Mammary epithelial cell (primary cell): ENCODE data around the gene IGSF8.

Source experiments
- EZH2 ChIP-seq: IDR thresholded peaks from 2 replicates; pipeline ENCODE4 v1.6.1; 2012; ENCODE audit warnings: low read length, inconsistent platforms, borderline replicate concordance
- TF ChIP-seq, protein P1 (sequence below), 2 donors: IDR thresholded peaks in 1 of 2; conservative IDR thresholded peaks in 1 of 2; 2 replicates each; pipeline ENCODE4 v1.5.1; 2011 to 2012; ENCODE audit warnings: inconsistent platforms in 2 of 2, low read length in 2 of 2, mild to moderate bottlenecking in 2 of 2, control low read depth in 1 of 2, low read depth in 1 of 2; ENCODE audit not compliant: insufficient read depth in 1 of 2; ENCODE audit errors: extremely low read depth in 1 of 2

GRCh38 chr1:160116283-160117147 is 18.1 kb upstream of the IGSF8 start:
- TF ChIP-seq, protein P1, sequence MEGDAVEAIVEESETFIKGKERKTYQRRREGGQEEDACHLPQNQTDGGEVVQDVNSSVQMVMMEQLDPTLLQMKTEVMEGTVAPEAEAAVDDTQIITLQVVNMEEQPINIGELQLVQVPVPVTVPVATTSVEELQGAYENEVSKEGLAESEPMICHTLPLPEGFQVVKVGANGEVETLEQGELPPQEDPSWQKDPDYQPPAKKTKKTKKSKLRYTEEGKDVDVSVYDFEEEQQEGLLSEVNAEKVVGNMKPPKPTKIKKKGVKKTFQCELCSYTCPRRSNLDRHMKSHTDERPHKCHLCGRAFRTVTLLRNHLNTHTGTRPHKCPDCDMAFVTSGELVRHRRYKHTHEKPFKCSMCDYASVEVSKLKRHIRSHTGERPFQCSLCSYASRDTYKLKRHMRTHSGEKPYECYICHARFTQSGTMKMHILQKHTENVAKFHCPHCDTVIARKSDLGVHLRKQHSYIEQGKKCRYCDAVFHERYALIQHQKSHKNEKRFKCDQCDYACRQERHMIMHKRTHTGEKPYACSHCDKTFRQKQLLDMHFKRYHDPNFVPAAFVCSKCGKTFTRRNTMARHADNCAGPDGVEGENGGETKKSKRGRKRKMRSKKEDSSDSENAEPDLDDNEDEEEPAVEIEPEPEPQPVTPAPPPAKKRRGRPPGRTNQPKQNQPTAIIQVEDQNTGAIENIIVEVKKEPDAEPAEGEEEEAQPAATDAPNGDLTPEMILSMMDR (conservative IDR thresholded peaks at IDR 0.05 in 1 of 2, IDR thresholded peaks at IDR 0.05 in 1 of 2; ENCODE audit: extremely low read depth in 1 of 2, insufficient read depth in 1 of 2, low read depth in 1 of 2, low read length in 2 of 2): no peak
- no peak for TF ChIP-seq EZH2
